A673 (cell line): ENCODE data around the gene ZC3H8. TPM values are rescaled to one million over a fixed set of nuclear protein-coding genes. Genes with fewer than 3 reads are reported as not detected.

ENCODE experiments used
- BruUV-seq: library from RNA; stranded (reverse); fragments of 400-500 nt; replicated peaks from 2 replicates; lab custom pipeline; 2021; lab: Mats Ljungman, UMichigan
- CTCF ChIA-PET: fragments of 300-600 bp; sonication (Branson Sonifier 250); formaldehyde crosslinking; loops from one replicate; lab custom pipeline; 2022; ENCODE audit warnings: antibody characterized with exemption; lab: Charles Lee
- POLR2A ChIA-PET: fragments of 300-600 bp; sonication (Branson Sonifier 250); formaldehyde crosslinking; loops from one replicate; lab custom pipeline; 2022; ENCODE audit warnings: antibody characterized with exemption; ENCODE audit not compliant: low non-redundant PET; lab: Charles Lee
- DNase-seq: peaks from one replicate; pipeline ENCODE4 v3.0.0-alpha.2; 2015; ENCODE audit warnings: low spot score
- H3K27ac ChIP-seq: fragments of 200-600 bp; sonication (generic); 2 replicates; pipeline ENCODE4 v1.5.1; 2016; ENCODE audit warnings: mixed run types, low read depth, mild to moderate bottlenecking, mixed read lengths, antibody characterized with exemption, low read length; ENCODE audit not compliant: poor library complexity, severe bottlenecking
- H3K27me3 ChIP-seq: fragments of 200-600 bp; sonication (generic); replicated peaks from 2 replicates; pipeline ENCODE4 v1.6.1; 2017; ENCODE audit warnings: mixed run types, low read depth, mild to moderate bottlenecking, mixed read lengths, antibody characterized with exemption, low read length; ENCODE audit not compliant: insufficient read depth, poor library complexity
- H3K36me3 ChIP-seq: fragments of 200-600 bp; sonication (generic); 2 replicates; pipeline ENCODE4 v1.6.1; 2016; ENCODE audit warnings: mixed run types, mild to moderate bottlenecking, mixed read lengths, antibody characterized with exemption, low read length; ENCODE audit not compliant: insufficient read depth, poor library complexity, severe bottlenecking
- H3K4me1 ChIP-seq: fragments of 200-600 bp; sonication (generic); 2 replicates; pipeline ENCODE4 v1.6.1; 2017; ENCODE audit warnings: mixed run types, mild to moderate bottlenecking, mixed read lengths, antibody characterized with exemption, low read length; ENCODE audit not compliant: insufficient read depth, poor library complexity, severe bottlenecking
- H3K4me3 ChIP-seq: fragments of 200-600 bp; sonication (generic); 2 replicates; pipeline ENCODE4 v1.5.1; 2016; ENCODE audit warnings: low read depth, mixed run types, mild to moderate bottlenecking, mixed read lengths, low read length; ENCODE audit not compliant: poor library complexity, severe bottlenecking
- H3K9me3 ChIP-seq: fragments of 200-600 bp; sonication (generic); 2 replicates; pipeline ENCODE4 v1.6.1; 2016; ENCODE audit warnings: mixed run types, low read depth, mild to moderate bottlenecking, mixed read lengths, antibody characterized with exemption, low read length; ENCODE audit not compliant: poor library complexity, severe bottlenecking
- CTCF ChIP-seq: fragments of 300-800, 200-600 bp; sonication (generic); conservative IDR thresholded peaks from 2 replicates; pipeline ENCODE4 v1.5.1; 2017; ENCODE audit warnings: low read depth, mild to moderate bottlenecking, antibody characterized with exemption, low read length, moderate library complexity, mixed read lengths
- EZH2 ChIP-seq: fragments of 200-600 bp; sonication (generic); IDR thresholded peaks from 2 replicates; pipeline ENCODE4 v1.6.1; 2017; ENCODE audit warnings: borderline replicate concordance, low read depth, mild to moderate bottlenecking, mixed read lengths, antibody characterized with exemption, low read length; ENCODE audit not compliant: poor library complexity, severe bottlenecking
- intact Hi-C: fragments of 100-400 bp; cut with micrococcal nuclease; formaldehyde crosslinking; loops from one replicate; pipeline ENCODE4 v1.10.0; 2022; ENCODE audit not compliant: unreplicated experiment
- total RNA-seq: library from RNA; stranded (reverse); gene quantifications from 2 replicates; pipeline ENCODE4 v1.2.3, GENCODE V29; 2021

Gene ZC3H8
- total RNA-seq, 1 experiment from 2014 or later: 23.2 TPM

- CTCF ChIA-PET: no interaction called here
Measured at GRCh38 chr2:112268547-112268946, 13.7 kb upstream of the ZC3H8 start.

GRCh38 chr2:112262876-112263275 is 8.0 kb upstream of the ZC3H8 start:
- H3K36me3 ChIP-seq: no peaks in the 10 kb centered on the region

More at GRCh38 chr2:112268547-112268946, 13.7 kb upstream of the ZC3H8 start:
- no peak overlapping the region for H3K4me3 ChIP-seq
- BruUV-seq: no TSS peak
- H3K27me3 ChIP-seq: no peaks in the 10 kb centered on the region
- no peak for DNase-seq
- peaks cover 3% of the 10 kb centered on the region for H3K4me1 ChIP-seq
- TF ChIP-seq EZH2 (no peak), CTCF (no peak)
- intact Hi-C loops: no loop called here
- H3K9me3 ChIP-seq: no peaks in the 10 kb centered on the region
- POLR2A ChIA-PET: no interaction called here
- no peaks in the 10 kb centered on the region for H3K36me3 ChIP-seq
- no peak overlapping the region for H3K27ac ChIP-seq

GRCh38 chr2:112260295-112260625 is 5.4 kb upstream of the ZC3H8 start:
- intact Hi-C loops: no loop called here
- ChIA-PET CTCF (no interaction called here), POLR2A (no interaction called here)
- Histone ChIP-seq H3K9me3 (peaks cover 4% of the 10 kb centered on the region), H3K4me1 (no peaks in the 10 kb centered on the region), H3K4me3 (no peak overlapping the region), H3K36me3 (no peaks in the 10 kb centered on the region), H3K27me3 (no peaks in the 10 kb centered on the region), H3K27ac (no peak overlapping the region)
- DNase-seq: no peak
- BruUV-seq: no TSS peak
- no peak for TF ChIP-seq EZH2
- TF ChIP-seq CTCF: no peak

More at GRCh38 chr2:112262876-112263275, 8.0 kb upstream of the ZC3H8 start:
- intact Hi-C loops: no loop called here
- TF ChIP-seq CTCF: no peak
- no TSS peak for BruUV-seq
- Histone ChIP-seq H3K4me1 (no peaks in the 10 kb centered on the region), H3K4me3 (no peak overlapping the region), H3K27ac (no peak overlapping the region), H3K27me3 (no peaks in the 10 kb centered on the region), H3K9me3 (peaks cover 4% of the 10 kb centered on the region)
- ChIA-PET CTCF (no interaction called here), POLR2A (no interaction called here)
- no peak for DNase-seq
